Medulla oblongata (tissue), 1 donor: ENCODE results near the gene SERPINE1.
"Not testable (repeated sequence)": the region's sequence is repeated elsewhere in the genome, so short reads cannot be mapped to it uniquely, and the experiment has no call there.

Experiments
- DNase-seq: peaks from one replicate; pipeline ENCODE4 v3.0.0-alpha.2; 2015; ENCODE audit errors: extremely low spot score

SERPINE1 gene

GRCh38 chr7:101122933-101123702 lies 3.8 kb upstream of the SERPINE1 start:
- DNase-seq, result no peak

- no peak for DNase-seq
Observed at GRCh38 chr7:101123703-101124068, 3.2 kb upstream of the SERPINE1 start.

DNA sequence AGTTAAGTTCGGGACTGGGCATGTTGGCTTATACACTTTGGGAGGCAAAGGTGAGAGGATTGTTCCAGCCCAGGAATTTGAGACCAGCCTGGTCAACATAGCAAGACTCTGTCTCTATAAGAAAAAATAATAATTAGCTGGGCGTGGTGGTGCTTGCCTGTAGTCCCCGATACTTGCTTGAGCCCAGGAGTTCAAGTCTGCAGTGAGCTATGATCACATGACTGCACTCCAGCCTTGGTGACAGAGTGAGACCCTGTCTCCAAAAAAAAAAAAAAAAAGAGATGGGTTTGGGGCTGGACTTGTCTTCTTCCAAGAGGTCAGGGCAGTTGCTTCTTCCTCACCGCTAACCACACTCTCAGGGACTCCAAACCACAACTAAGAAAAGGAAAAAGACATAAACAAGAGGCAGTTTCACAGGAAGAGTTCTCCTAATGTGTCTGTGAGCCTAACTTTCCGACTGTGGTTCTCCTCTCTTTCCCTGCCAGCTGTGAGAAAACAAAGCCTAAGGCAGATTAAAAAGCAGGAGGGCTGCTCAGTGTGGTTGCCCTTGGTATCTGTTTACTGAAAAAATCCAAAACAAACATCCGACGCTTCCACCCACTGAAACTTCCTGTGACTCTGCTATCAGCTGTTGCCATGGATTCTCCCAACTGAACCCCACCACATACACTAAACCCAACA lies 2.4 kb upstream of the SERPINE1 start:
- DNase-seq, result peak; percentile 14

DNA sequence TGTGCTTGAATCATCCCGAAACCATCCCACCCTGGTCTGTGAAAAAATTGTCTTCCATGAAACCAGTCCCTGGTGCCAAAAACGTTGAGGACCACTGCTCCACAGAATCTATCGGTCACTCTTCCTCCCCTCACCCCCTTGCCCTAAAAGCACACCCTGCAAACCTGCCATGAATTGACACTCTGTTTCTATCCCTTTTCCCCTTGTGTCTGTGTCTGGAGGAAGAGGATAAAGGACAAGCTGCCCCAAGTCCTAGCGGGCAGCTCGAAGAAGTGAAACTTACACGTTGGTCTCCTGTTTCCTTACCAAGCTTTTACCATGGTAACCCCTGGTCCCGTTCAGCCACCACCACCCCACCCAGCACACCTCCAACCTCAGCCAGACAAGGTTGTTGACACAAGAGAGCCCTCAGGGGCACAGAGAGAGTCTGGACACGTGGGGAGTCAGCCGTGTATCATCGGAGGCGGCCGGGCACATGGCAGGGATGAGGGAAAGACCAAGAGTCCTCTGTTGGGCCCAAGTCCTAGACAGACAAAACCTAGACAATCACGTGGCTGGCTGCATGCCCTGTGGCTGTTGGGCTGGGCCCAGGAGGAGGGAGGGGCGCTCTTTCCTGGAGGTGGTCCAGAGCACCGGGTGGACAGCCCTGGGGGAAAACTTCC lies 784 bp upstream of the SERPINE1 start:
- DNase-seq, result peak; percentile 17

DNA sequence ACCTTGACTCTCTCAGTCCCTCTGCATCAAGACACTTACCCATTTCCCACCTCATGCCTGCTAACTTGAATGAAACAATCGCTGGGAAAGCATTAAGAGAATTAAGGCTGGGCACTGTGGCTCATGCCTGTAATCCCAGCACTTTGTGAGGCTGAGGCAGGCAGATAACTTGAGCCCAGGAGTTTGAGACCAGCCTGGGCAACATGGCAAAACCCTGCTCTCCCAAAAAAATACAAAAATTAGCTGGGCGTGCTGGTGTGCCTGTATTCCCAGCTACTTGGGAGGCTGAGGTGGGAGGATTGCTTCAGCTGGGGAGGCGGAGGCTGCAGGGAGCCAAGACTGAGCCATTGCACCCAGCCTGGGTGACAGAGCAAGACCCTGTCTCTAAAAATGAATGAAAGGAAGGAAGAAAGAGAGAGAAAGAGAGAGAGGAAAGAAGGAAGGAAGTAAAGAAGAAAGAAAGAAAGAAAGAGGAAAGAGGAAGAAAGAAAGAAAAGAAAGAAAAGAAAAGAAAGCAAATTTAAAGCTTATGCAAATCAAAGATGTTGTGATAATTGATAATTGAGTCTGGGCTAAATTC lies 646 bp downstream of the SERPINE1 start:
- no peak for DNase-seq

GRCh38 chr7:101128040-101128834 lies 1.3 kb downstream of the SERPINE1 start:
- no peak for DNase-seq

- no peak for DNase-seq
Observed at GRCh38 chr7:101129603-101130117, 2.8 kb downstream of the SERPINE1 start.

DNA sequence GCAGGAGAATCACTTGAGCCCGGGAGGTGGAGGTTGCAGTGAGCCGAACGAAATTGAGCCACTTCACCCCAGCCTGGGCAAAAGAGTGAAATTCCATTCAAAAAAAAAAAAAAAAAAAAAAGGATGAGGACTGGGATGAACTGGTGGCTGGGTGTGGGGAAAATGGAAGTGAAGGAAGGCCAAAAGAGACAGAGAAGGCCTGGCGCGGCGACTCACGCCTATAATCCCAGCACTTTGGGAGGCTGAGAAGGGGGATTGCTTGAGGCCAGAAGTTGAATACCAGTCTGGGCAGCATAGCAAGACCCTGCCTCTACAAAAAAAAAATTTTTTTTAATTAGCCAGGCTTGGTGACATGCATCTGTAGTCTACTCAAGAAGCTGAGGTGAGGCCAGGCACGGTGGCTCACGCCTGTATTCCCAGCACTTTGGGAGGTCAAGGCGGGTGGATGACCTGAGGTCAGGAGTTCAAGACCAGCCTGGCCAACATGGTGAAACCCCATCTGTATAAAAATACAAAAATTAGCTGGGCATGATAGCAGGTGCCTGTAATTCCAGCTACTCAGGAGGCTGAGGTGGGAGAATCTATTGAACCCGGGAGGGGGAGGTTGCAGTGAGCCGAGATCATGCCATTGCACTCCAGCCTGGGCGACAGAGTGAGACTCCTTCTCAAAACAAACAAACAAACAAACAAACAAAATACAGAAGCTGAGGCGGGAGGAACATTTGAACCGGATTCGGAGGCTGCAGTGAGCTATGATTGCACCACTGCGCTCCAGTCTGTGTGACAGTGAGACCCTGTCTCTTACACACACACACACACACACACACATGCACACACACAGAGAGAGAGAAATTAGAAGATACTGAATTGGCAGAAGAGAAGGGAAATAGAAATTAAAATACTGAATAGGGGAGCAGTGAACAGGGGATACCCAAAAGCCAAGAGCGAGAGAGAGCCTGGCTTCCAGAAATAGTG lies 6.0 kb downstream of the SERPINE1 start:
- not testable (repeated sequence) for DNase-seq

- no peak for DNase-seq
Observed at GRCh38 chr7:101133621-101134398, 6.9 kb downstream of the SERPINE1 start.

GRCh38 chr7:101134399-101134980 lies 7.6 kb downstream of the SERPINE1 start:
- DNase-seq, result no peak

DNA sequence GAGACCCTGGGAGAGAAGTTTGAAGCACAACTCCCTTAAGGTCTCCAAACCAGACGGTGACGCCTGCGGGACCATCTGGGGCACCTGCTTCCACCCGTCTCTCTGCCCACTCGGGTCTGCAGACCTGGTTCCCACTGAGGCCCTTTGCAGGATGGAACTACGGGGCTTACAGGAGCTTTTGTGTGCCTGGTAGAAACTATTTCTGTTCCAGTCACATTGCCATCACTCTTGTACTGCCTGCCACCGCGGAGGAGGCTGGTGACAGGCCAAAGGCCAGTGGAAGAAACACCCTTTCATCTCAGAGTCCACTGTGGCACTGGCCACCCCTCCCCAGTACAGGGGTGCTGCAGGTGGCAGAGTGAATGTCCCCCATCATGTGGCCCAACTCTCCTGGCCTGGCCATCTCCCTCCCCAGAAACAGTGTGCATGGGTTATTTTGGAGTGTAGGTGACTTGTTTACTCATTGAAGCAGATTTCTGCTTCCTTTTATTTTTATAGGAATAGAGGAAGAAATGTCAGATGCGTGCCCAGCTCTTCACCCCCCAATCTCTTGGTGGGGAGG lies 10.8 kb downstream of the SERPINE1 start:
- no peak for DNase-seq

DNA sequence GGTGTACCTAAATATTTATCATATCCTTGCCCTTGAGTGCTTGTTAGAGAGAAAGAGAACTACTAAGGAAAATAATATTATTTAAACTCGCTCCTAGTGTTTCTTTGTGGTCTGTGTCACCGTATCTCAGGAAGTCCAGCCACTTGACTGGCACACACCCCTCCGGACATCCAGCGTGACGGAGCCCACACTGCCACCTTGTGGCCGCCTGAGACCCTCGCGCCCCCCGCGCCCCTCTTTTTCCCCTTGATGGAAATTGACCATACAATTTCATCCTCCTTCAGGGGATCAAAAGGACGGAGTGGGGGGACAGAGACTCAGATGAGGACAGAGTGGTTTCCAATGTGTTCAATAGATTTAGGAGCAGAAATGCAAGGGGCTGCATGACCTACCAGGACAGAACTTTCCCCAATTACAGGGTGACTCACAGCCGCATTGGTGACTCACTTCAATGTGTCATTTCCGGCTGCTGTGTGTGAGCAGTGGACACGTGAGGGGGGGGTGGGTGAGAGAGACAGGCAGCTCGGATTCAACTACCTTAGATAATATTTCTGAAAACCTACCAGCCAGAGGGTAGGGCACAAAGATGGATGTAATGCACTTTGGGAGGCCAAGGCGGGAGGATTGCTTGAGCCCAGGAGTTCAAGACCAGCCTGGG lies 11.4 kb downstream of the SERPINE1 start:
- DNase-seq, result no peak

DNA sequence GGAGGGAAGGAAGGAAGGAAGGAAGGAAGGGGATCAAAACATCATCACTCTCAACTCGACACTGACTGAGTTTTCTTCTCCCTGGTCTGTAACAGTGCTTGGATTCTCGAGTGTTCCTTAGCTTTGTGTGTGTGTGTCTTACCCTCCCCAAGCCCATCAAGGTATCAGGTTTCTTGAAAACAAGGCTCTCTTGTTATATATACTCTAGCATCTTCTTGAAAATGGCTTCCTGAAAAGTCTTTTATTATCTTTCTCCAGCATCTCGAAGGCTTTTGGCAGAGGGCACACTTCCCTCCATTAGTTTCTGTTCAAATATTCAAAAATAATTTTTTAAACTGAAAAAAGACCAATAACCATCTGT lies 13.4 kb downstream of the SERPINE1 start:
- no peak for DNase-seq

DNA sequence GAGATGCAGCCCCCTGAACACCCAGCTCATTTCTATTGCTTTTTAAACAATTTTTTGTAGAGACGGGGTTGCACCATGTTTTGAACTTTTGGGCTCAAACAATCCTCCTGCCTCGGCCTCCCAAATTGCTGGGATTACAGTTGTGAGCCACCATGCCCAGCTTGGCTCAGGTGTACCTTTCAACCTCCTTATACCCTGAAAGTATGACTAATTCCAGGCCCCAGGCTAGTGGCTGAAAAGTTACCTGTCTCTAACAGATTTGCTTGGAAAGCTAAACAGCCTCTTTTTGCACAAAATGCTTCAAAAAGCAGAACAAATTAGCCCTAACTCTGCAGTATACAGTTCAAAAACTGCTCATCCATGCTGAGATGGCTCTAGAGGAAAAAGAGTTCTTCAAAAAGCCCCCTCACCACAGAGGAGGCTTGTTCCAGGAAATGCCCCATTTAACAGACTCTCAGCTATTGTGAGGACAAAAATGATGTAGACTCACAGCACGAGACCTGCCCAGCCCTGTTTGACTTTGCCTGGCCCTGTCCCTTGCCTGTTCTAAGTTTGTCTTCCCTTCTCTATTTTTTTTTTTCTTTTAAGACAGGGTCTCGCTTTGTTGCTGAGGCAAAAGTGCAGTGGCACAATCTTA lies 14.0 kb downstream of the SERPINE1 start:
- no peak for DNase-seq

DNA sequence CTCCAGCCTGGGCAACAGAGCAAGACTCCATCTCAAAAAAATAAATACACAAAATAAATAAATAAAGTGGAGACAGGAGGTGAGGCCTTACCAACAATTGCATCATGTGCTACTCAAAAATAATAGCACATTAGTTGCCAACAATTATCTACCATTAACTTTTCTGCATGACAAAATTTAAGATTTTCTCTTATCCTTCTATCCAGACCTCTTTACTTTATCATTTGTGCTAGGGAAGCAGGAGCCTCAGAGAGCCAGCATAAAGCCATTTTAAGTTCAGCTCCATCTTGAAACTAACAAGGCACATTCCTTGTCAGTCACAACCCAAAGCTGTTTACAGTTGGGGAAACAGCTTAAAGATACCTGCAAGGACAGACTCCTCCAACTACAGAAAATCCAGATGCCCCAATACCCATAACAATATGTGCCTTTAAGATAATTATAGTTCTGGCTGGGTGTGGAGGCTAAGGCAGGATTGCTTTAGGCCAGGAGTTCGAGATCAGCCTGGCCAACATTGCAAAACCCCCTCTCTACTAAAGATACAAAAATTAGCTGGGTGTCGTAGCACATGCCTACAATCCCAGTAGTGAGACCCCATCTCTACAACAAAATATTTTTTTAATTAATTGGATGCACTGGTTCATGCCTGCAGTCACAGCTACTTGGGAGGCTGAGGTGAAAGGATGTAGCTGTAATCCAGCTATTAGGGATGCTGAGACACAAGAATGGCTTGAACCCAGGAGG lies 25.2 kb downstream of the SERPINE1 start:
- no peak for DNase-seq

DNA sequence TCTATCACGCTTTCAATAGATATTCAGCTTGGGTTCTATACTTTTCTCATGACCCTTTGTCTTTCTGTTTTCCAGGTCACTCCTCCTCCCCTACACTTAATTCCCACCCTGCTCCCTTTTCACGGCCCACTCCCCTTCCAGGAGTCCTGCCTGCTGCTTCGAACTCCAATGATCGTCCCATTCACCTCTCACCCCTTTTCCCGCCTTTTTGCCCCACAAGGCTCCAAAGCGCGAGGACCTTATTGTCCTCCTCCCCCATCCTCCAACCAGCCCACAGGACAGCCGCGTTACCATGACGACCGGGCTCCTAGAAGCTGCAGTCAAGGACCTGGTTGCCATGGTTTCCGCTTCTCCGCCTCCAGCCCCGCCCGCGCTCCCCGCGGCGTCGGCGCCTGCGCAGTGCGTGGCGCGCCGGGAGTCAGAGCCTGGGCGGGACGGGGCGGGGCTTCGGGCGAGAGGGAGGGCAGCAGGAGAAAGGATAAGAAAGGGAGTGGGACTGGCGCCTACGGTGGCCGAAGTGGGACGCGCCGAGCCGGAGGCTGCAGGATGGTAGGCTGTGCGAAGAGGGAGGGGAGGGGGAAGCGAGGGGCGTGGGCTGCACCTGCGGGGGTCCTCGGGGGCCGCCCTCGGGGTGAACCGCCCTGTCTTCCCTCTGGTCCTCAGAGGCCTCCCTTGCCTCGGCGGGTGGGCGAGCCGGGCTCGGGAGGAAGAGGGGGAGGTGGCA lies 27.2 kb downstream of the SERPINE1 start, which contains the start of gene AP1S1:
AP1S1 (plus strand) TSS at position 508 of the 724 bp plus-strand sequence; CDS start at position 547, 39 bp downstream.
- peak; percentile 95 for DNase-seq
